HG03469 (cell line): ENCODE measurements around the gene CFAP46.
"Not testable (repeated sequence)": the region's sequence is repeated elsewhere in the genome, so short reads cannot be mapped to it uniquely, and the experiment has no call there.

Experiments
- ATAC-seq: cut with Tn5 transposase; IDR thresholded peaks from one replicate; pipeline ENCODE4 v1.9.1; 2021; ENCODE audit warnings: mild to moderate bottlenecking, moderate library complexity, moderate number of reproducible peaks; ENCODE audit not compliant: unreplicated experiment

The CFAP46 gene

DNA sequence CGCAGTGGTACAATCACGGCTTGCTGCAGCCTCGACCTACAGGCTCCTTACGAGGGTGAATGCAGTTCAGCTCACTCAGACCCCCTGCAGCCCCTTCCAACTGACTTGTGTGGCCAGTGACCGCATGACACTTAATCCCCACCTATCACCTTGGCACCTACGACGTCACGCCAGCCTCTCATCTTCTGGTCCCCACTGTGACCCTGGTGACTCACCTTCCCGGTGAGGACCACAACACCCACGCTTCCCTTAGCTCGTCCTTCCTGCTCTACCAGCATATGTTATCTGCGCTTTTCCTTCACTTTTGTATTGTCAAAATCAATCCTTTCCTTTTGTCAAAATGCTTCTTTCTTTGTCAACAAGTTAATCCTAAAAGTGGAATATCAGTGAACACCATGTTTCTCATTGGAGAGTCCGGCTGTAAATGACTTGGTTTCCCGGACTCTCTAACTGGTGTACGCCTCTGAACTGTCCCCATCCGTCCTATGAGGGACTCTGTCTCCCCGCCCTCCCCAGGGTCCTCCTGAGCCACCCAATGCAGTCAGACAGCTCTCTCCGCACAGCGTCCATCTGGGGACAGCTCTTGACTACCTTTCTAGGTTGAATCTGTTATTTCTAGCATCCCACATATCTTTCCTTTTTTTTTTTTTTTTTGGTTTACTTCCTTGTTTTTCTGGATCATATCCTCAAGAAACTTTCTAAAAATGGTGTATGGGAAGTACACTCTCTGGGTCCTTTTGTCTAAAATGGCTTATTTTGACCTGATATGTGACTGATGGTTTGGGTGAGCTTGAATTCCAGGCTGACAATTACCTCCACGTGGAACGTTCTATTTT is 37.3 kb downstream of the CFAP46 start:
- ATAC-seq, result no peak

DNA sequence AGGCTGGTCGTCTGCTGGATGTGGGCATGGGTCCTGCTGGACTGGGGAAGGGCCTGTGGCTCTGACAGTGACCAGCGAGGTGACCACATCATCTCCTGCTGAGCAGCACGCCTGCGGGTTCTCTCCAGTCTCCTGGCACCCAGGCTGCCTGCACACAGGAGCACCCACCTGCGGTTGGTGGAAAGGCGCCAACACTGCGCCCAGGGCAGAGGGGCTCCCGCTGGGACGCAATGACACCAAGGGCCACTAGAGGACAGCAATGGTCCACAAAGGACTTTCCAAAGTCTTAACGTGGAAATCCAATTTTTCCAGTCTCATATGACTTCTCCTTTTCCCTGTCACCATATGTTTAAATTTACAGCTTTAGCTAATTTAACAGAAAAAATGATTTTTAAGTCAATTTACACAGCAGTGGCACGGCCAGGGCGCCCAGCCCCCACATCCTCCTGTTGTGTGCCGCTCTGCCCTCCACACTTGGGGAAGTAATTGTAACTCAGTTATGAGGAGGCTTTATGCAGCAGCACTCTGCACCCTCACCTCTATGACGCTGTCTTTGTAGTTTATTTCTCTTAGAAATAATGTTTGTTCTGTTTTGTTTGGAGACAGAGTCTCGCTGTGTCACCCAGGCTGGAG is 38.1 kb downstream of the CFAP46 start:
- no peak for ATAC-seq

DNA sequence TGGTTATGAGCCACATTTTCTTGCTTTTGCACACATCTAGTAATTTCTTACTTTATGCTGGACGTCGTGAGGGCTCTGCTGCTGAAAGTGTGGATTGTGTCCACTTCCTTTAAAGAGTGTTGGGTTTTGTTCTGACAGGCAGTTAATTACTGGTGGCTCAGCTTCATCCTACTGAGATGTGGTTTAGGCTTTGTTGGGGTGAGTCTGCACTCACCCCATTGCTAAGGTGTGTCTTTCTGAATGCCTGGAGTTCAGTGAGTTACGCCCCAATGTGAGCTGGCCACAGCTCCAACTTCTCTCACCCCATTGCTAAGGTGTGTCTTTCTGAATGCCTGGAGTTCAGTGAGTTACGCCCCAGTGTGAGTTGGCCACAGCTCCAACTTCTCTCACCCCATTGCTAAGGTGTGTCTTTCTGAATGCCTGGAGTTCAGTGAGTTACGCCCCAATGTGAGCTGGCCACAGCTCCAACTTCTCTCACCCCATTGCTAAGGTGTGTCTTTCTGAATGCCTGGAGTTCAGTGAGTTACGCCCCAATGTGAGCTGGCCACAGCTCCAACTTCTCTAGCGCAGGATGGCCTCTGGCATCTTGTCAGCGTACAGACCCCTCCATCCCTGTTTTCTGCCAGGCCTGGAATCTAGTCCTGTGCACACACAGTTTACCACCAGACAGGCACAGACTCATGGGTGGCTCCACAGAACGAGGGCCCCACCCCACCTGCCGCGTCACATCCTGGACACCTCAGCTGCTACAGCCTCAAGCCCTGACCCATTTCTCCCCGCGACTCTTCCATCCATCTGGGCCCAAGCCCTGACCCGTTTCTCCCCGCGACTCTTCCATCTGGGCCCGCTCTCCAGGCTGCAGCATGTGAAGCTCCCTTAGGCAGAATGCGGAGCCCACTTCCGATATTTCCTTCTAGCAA is 39.5 kb downstream of the CFAP46 start:
- ATAC-seq, result not testable (repeated sequence)

DNA sequence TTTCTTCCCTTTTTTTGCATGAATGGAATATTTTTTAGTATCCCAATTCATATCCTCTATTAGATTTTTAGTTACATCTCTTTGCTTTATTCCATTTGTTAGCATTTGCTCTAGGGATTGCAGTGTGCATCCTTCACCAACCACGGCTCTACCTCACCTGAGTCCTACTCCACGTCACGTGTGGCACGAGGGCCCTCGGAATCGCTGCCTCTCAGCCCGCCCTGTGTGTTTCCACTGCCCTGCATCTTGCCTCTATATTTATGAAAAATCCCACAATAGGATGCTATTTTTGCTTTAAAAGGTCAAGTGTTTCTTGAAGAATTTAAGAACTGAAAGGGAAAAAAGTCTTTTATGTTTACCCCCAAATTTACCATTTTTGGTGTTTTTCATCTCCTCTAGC is 41.0 kb downstream of the CFAP46 start:
- no peak for ATAC-seq

DNA sequence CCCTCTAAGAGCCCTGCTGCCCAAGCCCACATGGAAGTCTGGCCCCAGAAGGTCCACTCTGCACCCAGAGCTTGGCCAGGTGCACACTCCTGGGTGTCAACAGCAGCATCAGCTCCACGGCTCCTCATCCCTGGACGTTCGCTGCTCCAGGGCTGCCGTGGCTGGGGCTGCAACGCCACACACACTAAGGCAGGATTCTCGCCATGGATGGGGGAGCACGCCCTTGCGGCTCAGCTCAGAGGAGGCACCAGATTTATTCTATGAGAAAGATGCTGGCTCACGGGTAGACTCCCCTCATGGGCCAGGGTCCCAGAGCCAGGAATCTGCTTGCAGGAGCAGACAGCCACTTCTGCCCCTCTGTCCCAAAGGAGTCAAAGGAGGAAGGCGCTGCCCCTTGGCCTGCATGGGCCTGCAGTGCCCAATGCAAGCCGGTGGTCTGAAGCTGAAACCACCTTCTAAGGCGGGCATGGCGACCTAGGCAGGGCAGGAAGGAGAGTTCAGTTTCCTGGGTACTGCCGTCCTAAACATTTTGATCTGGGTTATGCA is 42.1 kb downstream of the CFAP46 start:
- ATAC-seq, result no peak

DNA sequence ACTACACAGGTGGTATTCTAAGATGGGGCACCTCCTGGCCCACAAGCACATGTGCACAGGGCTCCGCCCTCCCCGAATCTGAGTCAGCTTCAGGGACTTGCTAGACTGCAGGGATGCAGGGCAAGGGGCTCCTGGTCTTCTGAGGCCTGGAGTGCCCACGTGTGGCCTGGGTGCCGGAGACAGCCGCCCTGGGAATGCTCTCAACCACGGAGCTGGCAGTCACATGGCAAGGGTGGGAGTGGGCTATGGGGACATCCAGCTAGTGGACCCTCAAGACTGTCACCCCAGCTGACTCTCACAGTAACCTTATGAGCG is 42.7 kb downstream of the CFAP46 start:
- no peak for ATAC-seq

DNA sequence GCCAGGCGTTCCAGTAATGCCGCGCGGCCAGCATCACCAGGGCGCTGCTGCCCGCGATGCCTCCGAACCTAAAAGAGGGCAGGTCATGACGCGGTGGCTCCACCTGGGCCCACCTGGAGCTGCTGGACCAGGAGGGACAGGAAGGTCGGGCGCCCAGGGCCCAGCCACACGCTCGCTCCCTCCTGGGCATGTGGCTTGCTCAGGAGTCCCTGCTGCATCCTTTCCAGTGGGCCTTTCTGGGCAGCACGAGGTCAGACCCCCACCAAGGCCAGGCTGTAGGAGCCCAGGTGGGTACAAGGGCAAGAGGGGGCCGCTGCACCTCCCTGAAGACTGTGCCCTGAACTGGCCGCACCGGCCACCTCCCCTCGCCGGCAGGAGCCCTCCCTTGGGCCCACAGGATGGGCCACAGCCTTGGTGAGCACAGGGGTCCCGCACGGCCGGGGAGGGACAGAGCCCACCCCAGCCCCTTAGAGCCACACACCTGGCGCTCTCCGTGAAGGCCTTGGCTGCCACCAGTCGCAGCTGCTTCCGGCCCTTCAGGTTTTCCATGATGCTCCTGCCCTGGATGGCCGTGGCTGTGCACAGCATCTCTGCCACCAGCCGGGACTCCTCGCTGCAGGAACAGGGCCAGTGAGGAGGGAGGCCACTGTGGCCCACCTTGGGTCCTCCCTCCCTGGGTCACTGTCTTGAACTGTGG is 43.2 kb downstream of the CFAP46 start:
- no peak for ATAC-seq

DNA sequence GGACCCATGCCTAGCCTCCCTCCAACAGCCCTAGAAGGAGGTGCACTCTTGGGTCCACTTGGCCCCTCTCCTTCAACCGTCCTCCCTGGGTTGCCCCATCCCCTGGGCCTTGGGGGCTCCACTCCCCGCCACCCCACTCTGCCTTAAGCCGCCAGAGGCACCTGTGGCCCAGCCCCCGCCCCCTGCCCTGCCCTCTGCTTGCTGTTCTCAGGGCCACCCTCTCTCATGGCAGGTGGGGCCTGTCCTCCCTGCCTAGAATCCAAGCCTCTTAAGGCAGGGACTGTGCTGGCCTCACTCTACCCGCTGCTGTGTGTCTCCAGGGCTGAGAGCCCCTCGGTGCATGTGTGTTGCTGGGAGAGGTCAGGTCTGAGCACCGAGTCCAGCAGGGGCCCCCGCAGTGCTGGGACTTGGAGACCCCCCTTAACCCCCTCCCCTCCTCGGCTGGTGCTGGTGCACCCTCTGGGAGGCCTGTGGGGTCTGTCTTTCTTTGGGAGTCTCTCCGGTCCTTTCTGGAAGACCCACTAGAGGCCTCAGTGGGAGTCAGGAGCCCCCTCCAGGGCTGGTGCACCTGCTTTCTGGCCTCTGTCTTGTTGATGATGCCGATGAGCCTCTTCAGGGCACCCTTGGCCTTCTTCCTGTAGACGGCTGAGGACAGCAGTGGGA is 43.8 kb downstream of the CFAP46 start:
- ATAC-seq, result no peak

DNA sequence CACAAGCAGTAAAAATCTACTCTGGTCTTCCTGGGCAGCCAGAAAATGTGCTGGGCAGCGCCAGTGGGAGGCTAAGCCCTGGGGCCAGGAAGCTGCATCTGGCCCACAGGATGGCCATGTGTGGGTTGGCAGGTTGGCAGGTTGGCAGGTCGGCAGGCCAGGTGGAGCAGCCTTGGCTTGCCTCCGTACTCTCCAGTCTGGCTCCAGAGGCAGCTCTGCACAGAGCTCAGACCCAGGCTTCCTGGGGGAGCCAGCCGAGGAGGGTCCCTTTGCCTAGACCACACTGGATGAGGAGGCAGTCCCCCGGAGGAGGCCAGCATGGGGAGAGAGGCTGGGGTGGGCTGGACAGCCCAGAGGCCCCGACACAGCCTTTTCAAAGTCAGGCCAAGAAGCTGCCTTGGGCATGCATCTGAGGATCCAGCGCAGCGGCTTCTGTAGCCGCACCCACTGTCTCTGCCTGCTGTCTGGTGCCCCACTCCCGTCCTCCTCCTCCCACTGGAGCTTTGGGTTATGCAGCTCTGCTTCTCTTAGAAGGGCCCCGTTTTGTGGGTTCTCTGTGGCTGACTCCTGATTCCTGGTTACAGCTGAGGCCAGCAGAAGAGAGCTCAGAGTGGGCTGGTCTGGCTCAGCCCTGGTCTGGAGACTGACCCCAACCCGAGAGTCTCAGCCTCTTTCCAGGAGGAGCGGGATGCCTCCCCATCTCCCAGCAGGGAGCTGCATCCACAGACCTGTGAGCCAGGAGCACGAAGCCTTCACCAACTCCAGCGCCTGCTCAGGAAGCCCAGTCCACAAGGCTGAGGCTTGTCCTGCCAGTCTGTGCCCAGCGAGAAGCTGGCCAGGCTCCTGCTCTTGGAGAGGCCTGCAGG is 44.6 kb downstream of the CFAP46 start:
- ATAC-seq, result no peak

DNA sequence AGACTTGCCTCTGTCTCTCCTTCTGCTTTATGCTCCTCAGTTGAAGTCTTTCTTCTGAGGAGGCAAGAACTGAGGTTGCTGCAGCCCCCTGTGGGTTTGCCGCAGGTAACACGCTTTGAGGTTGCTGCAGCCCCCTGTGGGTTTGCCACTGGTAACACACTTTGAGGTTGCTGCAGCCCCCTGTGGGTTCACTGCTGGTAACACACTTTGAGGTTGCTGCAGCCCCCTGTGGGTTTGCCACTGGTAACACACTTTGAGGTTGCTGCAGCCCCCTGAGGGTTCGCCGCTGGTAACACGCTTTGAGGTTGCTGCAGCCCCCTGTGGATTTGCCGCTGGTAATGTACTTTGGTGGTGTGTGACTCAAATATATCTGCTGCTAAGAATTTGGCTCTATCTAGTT is 48.6 kb downstream of the CFAP46 start:
- not testable (repeated sequence) for ATAC-seq

DNA sequence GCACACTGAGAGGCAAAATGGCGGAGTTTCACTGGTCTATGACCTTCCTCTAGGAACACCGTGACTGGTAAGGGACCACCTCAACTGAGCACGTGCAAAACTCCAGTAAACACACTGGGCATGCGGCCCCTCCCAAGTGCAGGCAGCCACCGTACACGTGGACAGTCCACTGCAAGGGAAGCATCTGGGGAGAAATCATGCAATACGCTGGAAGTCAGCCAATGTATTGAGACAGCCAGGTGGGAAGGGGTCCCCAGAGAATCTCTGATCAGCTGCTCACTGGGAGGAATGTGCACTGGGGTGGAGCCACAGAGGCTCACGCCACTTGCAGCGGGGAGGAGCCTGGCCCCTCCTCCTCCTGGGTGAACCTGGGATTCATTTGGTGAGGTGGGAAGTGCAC is 49.3 kb downstream of the CFAP46 start:
- ATAC-seq, result no peak

DNA sequence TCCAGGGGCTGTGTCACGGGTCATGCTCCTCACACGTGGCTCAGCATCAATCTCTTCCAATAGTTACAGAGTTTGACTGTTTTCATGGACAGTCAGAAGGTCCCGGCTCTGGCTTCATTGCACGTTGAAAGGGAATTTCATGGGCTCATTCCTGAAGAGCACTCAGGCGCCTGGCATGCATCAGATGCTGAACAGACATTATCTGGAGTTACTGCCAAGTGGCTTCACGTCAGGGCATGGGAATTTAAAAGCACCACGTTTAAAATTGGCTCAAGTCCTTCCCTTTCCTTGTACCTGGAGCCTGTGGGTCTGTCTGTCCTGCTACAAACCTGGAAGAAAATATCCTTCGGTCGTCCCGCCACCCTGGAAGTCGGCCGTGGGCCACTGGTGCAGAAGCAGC is 50.4 kb downstream of the CFAP46 start:
- no peak for ATAC-seq

DNA sequence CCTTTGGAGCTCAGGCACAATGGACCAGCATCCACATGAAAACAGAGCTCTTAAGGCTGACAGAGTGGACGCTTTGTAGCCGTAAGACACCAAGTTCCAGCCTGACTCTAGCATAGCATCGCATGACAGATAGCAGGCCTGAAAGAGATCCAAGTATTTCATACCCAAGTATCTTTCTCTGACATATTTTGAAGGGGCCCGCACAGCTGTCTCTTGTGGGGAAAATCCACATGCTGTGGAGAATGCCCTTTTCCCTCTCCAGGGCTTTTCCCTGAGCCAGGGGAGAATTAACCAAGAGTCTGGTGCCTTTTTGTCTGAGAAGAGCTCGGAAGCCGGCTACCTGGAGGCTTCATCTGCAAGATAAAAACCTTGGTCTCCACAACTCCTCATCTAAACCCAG is 51.0 kb downstream of the CFAP46 start:
- no peak for ATAC-seq

DNA sequence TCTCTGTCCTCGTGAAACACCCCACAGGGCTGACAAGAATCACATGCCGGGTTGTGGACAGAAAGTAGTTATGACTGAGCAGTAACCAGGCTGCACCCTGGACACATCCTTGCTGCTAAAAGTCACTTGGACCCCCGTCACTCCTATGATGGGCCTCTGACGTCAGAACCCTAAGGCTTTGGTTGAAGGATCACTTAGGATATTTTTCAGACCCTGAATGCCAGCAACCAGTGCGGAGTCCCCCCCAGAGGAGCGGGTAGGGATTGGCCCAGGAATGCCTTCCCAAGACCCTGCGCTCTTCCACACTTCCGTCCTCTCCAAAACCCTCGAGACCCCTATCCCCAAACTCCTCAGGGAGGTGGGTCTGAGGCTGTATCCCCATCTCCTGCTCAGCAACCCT is 52.1 kb downstream of the CFAP46 start:
- no peak for ATAC-seq

DNA sequence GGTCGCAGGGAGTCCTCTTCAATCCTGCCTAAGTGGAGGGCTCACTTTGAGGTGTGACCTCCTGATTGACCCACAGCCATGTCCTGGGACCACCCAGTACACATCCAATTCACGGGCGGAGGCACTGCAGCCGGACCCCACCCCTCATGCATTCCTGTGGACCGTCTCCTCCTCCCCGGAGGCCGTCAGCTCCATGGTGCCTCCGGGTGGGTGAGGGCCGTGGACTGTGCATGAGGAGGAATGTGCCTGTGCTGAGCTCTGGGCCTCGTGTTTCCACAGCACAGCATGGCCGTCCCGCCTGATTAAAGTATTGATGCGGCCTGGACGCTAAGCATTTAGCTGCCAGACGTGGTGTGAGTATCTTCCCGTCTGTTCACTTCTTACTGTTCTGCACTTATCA is 52.8 kb downstream of the CFAP46 start:
- no peak for ATAC-seq

DNA sequence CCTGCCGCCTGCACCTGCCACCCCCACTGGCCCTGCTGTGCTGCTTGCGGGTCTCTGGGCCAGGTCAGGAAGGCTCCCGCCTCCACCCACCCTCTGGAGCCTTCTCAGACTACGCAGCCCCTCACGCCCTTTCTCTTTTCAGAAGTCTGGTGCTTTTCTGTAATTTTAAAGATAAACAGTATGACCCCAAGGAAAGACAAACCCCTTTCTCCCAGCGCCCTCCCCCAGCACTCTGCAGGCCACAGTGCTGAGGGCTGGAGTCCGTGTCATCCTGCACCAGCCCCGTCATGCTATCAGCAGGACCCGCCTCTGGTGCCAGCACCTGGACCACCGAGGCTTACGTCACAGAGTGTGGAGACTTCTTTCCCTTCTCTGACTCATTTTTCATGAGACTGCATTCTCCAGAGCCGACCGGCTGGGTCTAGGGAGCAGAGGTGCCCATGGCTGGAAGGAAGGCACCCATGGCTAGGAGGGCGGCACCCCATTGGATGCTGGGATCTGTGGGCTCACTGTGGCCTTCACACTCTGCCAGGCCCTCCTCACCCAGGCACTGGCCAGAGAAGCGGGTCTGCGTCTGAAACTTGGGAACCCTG is 53.4 kb downstream of the CFAP46 start:
- no peak for ATAC-seq

DNA sequence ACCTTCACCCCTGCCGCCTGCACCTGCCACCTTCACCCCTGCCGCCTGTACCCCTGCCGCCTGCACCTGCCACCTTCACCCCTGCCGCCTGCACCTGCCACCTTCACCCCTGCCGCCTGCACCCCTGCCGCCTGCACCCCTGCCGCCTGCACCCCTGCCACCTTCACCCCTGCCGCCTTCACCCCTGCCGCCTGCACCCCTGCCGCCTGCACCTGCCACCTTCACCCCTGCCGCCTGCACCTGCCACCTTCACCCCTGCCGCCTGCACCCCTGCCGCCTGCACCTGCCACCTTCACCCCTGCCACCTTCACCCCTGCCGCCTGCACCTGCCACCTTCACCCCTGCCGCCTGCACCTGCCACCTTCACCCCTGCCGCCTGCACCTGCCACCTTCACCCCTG is 53.9 kb downstream of the CFAP46 start:
- ATAC-seq, result not testable (repeated sequence)

DNA sequence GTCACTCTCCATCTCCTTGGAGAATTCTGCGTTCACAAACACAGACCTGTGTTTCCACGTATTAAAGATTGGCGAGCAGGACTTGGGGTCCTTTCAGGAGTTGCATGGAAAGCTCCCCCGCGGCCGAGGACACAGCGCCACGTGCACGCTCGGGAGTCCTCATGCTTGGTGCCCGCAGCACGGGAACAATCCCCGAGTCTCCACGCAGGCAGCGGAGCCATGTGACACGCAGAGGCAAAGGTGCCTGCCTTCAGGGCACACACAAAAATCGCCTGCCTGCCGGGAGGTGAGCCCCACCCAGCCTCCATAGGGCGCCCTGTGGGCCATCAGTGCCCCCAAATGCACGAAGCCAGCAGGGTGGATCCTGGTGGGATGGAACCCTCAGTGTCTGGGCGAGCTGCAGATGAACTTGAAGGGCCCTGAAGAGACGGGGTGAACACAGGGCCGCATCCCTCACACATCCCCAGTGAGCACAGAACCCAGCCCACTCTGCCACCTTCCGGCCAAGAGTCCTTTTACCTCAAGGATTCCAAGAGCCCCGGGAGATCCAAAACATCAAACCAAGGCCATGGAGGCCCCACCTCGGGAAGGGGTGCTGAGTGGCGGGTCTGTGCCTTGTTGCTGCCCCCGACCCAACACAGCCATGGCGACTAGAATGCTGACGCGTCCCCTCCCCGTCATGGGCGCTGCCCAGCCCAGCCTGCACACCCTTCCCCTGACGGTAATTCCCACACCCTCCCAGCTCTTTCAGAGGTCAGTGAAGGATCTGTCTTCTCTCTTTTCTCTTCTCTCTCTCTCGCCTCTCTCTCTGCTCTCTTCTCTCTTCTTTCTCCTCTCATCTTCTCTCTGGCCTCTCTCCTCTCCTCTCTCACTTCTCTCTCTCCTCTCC is 55.9 kb downstream of the CFAP46 start:
- no peak for ATAC-seq
